Activated effector memory CD4-positive, alpha-beta T cell treated with Interleukin-2 at 50 U/mL for 16 hours (primary cell): Measurements from ENCODE around the gene MAML3.

ENCODE experiments used
- DNase-seq: peaks from one replicate; pipeline ENCODE4 v3.0.0-alpha.2; 2020

The MAML3 gene

GRCh38 chr4:139915037-139915436, 238.9 kb downstream of the MAML3 start:
- DNase-seq: no peak

- no peak for DNase-seq
Observed at GRCh38 chr4:139913995-139914598, 239.9 kb downstream of the MAML3 start.

GRCh38 chr4:139913398-139913990, 240.5 kb downstream of the MAML3 start:
- DNase-seq: no peak

GRCh38 chr4:139912445-139912844, 241.5 kb downstream of the MAML3 start:
- no peak for DNase-seq

DNA sequence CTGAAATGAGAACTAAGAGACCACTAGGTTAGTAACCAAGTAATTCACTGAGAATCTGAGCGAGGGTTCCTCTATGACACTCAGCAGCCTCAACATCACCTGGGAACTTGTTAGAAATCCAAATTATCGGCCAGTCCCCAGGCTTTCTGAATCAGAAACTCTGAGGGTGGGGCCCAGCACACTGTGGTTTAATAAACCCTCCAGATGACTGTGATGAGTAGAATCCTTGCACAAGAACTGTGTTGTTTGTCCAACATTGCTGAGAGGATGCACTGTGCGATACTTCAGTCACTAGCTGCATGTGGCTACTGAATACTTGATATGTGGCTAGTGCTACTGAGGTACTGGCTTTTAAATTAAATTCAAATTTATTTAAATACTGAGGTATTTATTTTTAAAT, 243.9 kb downstream of the MAML3 start:
- no peak for DNase-seq

DNA sequence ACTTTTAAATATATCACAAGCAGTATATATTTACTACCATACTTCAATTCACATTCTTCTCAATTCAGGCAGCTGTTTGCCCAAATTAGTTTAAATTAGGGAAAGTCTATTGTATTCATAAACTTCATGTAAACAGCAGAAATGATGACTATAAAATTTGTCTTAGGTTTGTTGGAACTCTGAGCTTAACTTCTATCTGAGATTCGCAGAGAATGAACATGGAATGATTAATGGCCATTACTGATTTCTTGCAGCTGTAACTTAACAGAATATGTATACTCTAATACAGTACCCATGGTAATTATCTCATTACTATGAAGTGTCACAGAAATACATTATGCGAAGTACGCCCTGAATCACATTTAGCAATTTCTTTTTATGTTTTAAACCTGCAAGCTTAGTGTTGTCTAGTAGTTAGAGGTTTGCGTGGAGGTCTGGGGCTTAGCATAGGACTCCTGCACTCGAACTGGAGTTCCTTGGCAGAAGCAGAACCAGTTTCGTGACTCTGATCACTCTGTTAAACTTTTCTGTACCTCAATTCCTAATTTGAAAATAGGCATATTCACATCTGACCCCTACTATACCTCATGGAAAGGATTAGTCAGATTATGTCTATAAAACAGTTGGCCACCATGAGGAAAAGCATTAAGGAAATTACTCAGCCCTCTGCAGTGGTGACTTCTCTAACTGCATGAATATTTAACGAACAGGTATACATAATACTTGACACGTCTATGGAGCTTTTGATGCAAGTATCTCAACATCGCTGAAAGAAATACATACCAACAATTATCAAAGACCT, 245.1 kb downstream of the MAML3 start:
- no peak for DNase-seq

- DNase-seq: no peak
Observed at GRCh38 chr4:139907001-139907809, 246.8 kb downstream of the MAML3 start.

DNA sequence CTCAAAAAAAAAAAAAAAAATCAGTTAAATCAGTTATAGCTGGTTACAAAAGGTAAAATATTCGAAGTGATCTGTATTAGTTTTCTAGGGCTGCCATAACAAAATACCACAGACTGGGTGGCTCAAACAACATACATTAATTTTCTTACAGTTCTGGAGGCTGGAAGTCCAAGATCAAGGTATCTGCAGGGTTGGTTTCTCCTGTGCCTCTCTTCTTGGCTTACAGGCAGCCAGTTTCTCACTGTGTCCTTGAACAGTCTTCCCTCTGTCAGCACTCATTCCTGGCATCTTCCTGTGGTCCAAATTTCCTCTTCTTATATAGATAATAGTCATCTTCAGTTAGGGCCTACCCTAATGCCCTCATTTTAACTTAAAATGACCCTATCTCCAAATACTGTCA, 248.5 kb downstream of the MAML3 start:
- no peak for DNase-seq

GRCh38 chr4:139904406-139904805, 249.6 kb downstream of the MAML3 start:
- no peak for DNase-seq

DNA sequence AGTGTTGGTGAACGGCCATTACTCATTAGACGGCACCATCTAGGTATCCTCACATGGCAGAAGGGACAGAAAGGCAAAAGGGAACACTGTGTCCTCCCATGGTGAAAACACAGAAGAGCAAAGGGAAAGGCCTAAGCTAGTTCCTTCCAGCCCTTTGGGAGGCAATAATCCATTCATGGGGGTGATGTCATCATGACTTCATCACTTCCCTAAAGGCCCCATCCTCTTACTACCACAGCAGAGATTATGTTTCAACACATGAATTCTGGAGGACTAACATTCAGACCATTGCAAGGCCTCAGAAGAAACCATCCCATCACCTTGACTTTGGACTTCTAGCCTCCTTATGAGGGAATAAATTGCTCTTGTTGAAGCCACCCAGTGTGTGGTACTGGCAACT, 250.1 kb downstream of the MAML3 start:
- no peak for DNase-seq

DNA sequence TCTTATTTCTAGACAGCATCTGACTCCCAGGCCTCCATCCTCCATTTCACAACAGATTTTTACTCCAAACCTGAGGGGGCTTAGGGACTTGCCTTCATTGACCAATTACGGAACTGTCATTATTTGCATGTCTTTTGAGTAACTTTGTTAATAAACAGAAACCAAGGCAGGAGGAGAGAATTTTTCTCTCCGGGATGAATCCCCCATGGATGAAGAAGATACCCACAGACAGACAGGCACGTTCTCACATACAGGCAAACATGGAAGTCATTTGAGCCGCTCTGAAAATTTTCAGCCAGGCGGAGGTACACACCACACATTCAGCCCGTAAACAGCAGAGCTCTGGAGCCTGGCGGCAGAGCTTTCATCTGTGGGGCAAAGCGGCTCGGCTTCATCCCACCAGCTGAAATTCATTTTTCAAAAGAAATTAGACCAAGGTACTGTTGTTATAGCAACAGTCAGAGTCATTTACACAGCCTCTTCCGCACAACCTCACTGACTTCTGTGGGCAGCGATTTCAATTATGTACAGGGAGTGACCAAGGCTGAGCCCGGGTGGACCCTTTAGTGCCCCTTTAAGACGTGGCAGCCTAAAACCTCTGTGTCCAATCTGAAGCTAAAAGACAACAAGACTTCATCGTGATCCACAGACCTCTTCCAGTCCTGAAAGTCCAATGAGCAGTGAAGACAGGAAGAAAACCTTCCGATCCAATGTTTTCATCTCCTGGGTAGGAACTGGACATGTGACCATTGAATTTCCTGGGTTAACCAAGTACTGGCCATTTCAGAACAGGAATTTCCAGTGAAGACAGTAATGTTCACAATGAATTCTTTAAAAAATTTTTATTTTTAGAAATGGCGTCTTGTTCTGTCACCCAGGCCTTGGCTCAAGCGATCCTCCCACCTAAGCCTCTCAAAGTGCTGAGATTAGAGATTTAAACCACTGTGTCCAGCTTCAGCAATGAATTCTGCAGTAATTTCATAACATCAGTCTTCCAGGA, 251.4 kb downstream of the MAML3 start:
- no peak for DNase-seq

- DNase-seq: no peak
Observed at GRCh38 chr4:139901531-139902320, 252.3 kb downstream of the MAML3 start.

DNA sequence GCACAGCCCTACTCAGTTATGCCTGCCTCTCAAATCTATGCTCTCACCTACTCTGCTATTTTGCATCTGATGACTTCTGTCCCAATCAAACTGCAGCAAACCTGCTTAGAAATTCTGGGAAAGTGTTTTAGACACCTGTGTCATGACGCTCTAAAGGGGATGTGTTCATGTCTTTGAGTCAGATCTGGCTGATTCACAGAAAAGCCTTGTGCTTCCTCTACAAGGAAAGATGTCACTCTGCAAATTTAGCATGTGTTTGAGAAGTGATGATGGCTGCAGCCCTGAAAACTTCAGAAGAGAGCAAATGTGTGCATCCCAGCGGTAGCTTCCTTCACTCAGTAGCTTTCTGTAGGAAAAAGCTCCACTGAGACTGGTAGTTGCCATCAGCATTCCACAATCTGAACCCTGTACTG, 253.0 kb downstream of the MAML3 start:
- DNase-seq: no peak

- no peak for DNase-seq
Observed at GRCh38 chr4:139899346-139899745, 254.6 kb downstream of the MAML3 start.

DNA sequence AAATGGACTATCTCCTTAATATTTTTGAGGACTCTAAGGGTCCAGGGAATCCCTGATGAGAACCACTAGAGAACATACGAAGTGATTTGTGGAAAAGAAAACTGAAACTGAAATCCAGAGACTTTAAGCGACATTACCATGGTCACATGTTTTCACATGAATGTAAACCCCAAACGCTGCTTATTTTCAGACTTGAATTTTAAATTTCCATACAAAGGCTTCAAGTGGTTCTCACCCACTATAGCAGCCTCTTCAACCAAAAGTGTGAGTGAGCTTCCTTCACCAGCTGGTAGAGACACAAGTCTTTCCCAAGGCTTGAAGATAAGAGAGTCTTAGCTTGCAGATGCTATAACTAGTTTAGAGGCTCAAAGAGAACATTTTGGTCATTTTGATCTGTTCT, 255.7 kb downstream of the MAML3 start:
- no peak for DNase-seq

GRCh38 chr4:139896091-139896604, 257.8 kb downstream of the MAML3 start:
- DNase-seq: no peak

- DNase-seq: no peak
Observed at GRCh38 chr4:139893801-139894200, 260.2 kb downstream of the MAML3 start.

DNA sequence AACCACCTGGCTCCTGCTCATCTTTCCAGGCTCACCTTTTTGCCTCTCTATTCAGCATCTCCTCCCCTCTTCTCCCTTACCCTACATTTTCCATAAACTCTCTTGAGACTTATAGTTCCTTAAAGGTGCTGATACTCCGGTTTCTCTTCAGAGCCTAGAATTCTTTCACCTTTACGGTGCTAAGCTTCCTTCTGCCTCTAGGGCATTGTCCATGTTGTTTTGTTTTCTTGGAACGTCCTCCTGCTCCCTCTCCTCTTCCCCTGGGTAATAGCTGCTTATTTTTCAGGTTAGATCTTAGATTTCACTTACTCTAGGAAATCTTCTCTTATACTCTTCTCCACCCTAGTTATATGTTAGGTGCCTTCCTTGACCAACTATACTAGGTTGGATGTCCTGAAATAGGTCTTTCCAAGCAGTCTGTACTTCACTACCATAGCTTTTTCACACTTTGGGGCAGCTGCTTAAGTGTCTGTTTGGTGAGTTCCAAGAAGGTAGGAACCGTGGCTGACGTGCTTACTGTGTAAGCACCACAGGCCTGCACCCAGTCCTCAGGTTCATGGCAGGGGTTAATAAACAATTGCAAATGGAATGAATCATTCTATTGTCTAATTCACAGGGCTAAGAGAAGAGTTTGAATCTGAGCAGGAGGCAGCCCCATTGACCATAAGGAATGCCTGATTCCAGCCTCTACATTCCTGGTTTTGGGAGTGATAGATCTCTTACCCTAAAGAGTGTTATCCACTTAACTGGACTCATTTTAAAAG, 260.8 kb downstream of the MAML3 start:
- no peak for DNase-seq

GRCh38 chr4:139890816-139891215, 263.2 kb downstream of the MAML3 start:
- no peak for DNase-seq

DNA sequence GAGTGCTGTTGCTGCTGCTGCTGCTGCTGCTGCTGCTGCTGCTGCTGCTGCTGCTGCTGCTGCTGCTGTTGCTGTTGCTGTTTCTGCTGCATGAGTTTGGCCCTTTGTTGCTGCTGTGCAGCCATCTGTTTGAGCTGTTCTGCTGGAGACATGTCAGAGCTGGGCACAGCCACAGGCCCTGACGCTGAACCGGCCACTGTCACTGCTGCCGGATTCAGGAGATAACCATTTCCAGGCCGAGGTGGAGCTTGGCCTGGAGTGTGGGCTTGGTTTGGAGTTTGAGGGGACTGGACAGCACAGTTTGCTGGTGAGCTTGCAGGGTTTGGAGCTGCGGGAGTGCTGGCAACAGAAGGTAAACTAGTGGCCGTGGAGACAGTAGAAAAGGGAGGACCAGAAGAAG, 264.1 kb downstream of the MAML3 start:
- DNase-seq: no peak
